Ectodermal cell (in vitro differentiated cells): ENCODE measurements around the gene PREX1.
"Not testable (repeated sequence)": the region's sequence is repeated elsewhere in the genome, so short reads cannot be mapped to it uniquely, and the experiment has no call there.

Experiments used
- H3K27ac ChIP-seq: 2 replicates; pipeline ENCODE4 v1.7.0; 2013; ENCODE audit warnings: mild to moderate bottlenecking, low read depth, low read length; ENCODE audit not compliant: insufficient read depth, poor library complexity, severe bottlenecking
- H3K27me3 ChIP-seq: 2 replicates; pipeline ENCODE4 v1.7.0; 2013; ENCODE audit warnings: mild to moderate bottlenecking, low read length; ENCODE audit not compliant: insufficient read depth, control insufficient read depth, poor library complexity, severe bottlenecking
- H3K36me3 ChIP-seq: one replicate; pipeline ENCODE4 v1.7.0; 2013; ENCODE audit warnings: low read length; ENCODE audit not compliant: control insufficient read depth, insufficient read depth
- H3K4me1 ChIP-seq: one replicate; pipeline ENCODE4 v1.7.0; 2013; ENCODE audit warnings: low read length; ENCODE audit not compliant: control insufficient read depth, insufficient read depth
- H3K4me3 ChIP-seq: 2 replicates; pipeline ENCODE4 v1.7.0; 2013; ENCODE audit warnings: low read depth, low read length, control low read depth; ENCODE audit not compliant: insufficient read depth
- H3K9me3 ChIP-seq: 2 replicates; pipeline ENCODE4 v1.7.0; 2013; ENCODE audit warnings: mild to moderate bottlenecking, low read length, moderate library complexity; ENCODE audit not compliant: control insufficient read depth
- WGBS, 2 experiments: methylation state at CpG; one replicate each; pipeline ENCODE4 v1.1.7; 2013; ENCODE audit warnings: missing lambda C conversion rate in 2 of 2; 5-methylcytosine and 5-hydroxymethylcytosine counted together

PREX1 gene

DNA sequence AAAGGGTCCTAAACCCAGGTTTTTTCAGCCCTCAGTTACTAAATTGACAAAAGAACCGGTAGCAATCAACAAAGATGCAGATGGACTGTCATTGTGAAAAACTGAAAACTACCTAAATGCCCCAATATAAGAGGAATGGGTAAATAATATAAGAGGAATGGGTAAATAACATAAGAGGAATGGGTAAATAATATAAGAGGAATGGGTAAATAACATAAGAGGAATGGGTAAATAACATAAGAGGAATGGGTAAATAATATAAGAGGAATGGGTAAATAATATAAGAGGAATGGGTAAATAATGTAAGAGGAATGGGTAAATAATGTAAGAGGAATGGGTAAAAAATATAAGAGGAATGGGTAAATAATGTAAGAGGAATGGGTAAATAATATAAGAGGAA lies 15.7 kb downstream of the PREX1 start:
- H3K4me1 ChIP-seq, H3K27me3 ChIP-seq, H3K36me3 ChIP-seq, H3K9me3 ChIP-seq, H3K4me3 ChIP-seq, H3K27ac ChIP-seq: not testable (repeated sequence)
- 90 to 95% methylated on average over 1 of the region's 1 CpG for WGBS, 2 experiments

- Histone ChIP-seq H3K9me3 (peaks cover 2% of the 10 kb centered on the region), H3K27ac (no peak overlapping the region), H3K36me3 (no peaks in the 10 kb centered on the region), H3K27me3 (no peaks in the 10 kb centered on the region), H3K4me1 (peaks cover 4% of the 10 kb centered on the region), H3K4me3 (no peak overlapping the region)
- WGBS, 2 experiments = 89 to 94% methylated on average over 5 of the region's 5 CpGs
Observed at GRCh38 chr20:48809673-48810072, 18.1 kb downstream of the PREX1 start.

- Histone ChIP-seq H3K27me3 (no peaks in the 10 kb centered on the region), H3K4me3 (no peak overlapping the region), H3K9me3 (peaks cover 2% of the 10 kb centered on the region), H3K4me1 (peaks cover 4% of the 10 kb centered on the region), H3K36me3 (no peaks in the 10 kb centered on the region), H3K27ac (no peak overlapping the region)
- WGBS, 2 experiments = 89 to 93% methylated on average over 10 of the region's 10 CpGs
Observed at GRCh38 chr20:48808382-48809034, 19.3 kb downstream of the PREX1 start.

DNA sequence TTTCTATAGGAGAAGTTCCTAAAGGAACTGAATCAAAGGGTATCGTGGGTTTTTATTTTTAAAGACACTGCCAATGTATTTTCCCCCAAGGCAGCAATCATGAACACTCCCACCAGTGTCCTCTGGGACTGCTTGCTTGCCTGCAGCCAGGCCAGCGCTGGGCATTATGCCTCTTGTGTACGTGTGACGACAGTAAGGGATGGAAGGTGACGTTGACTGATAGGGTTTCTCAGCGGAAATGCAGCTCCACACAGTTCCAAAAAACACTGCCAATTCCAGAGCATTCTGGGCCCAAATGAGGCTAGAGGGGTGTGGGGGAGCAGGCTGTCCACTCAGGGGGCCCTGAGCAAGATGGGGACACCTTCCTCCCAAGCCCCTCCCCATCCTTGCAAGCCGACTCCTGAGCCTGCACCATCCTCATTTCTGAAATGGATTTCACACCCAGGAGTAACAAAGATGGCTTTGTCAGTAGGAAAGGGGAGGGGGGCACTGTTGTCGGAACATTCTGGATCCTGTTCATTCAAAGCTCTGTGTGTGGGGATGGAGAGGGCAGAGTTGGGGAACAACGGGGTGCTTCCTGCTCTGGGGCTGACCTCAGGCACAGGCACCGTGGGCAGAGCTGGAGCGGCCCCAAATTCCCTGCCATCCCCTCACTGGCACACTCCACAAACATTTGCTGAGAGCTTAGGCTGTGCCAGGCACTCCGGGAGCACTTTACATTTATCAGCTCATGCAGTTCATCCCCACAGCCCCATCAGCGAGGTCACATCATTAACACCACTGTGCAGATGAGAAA lies 20.0 kb downstream of the PREX1 start:
- Histone ChIP-seq H3K4me1 (peaks cover 4% of the 10 kb centered on the region), H3K9me3 (peaks cover 2% of the 10 kb centered on the region), H3K27me3 (no peaks in the 10 kb centered on the region), H3K27ac (peak overlapping the region; percentile 8), H3K4me3 (no peak overlapping the region), H3K36me3 (no peaks in the 10 kb centered on the region)
- WGBS, 2 experiments = 92% methylated on average over 13 of the region's 13 CpGs

GRCh38 chr20:48807051-48807450 lies 20.7 kb downstream of the PREX1 start:
- Histone ChIP-seq H3K9me3 (peaks cover 2% of the 10 kb centered on the region), H3K36me3 (no peaks in the 10 kb centered on the region), H3K27me3 (no peaks in the 10 kb centered on the region), H3K4me3 (no peak overlapping the region), H3K27ac (no peak overlapping the region), H3K4me1 (peaks cover 4% of the 10 kb centered on the region)
- 94 to 98% methylated on average over 1 of the region's 1 CpG for WGBS, 2 experiments

DNA sequence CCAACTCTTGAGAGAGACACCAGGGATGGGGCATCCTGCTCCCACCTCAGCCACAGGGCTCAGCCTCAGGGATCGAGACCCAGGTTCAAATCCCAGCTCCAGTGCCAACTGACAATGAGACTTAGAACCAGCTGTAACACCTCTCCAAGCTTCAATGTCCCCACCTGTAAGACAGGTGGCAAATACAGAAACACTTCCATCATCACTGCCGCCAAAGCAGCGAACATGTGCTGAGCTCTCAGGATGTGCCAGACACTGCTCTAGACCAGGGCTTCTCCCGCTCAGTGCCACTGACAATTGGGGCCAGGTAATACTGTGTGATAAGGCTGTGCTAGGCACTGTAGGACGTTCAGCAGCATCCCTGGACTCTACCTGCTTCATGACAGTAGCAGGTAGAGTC lies 22.1 kb downstream of the PREX1 start:
- H3K9me3 ChIP-seq = peaks cover 2% of the 10 kb centered on the region
- no peaks in the 10 kb centered on the region for H3K27me3 ChIP-seq
- H3K4me1 ChIP-seq = peaks cover 4% of the 10 kb centered on the region
- H3K36me3 ChIP-seq = no peaks in the 10 kb centered on the region
- 93 to 95% methylated on average over 5 of the region's 5 CpGs for WGBS, 2 experiments
- no peak overlapping the region for H3K27ac ChIP-seq
- no peak overlapping the region for H3K4me3 ChIP-seq

GRCh38 chr20:48805286-48805685 lies 22.5 kb downstream of the PREX1 start:
- no peaks in the 10 kb centered on the region for H3K27me3 ChIP-seq
- no peak overlapping the region for H3K27ac ChIP-seq
- peaks cover 2% of the 10 kb centered on the region for H3K9me3 ChIP-seq
- WGBS, 2 experiments = 94 to 95% methylated on average over 8 of the region's 8 CpGs
- peaks cover 4% of the 10 kb centered on the region for H3K4me1 ChIP-seq
- no peak overlapping the region for H3K4me3 ChIP-seq
- H3K36me3 ChIP-seq = no peaks in the 10 kb centered on the region

DNA sequence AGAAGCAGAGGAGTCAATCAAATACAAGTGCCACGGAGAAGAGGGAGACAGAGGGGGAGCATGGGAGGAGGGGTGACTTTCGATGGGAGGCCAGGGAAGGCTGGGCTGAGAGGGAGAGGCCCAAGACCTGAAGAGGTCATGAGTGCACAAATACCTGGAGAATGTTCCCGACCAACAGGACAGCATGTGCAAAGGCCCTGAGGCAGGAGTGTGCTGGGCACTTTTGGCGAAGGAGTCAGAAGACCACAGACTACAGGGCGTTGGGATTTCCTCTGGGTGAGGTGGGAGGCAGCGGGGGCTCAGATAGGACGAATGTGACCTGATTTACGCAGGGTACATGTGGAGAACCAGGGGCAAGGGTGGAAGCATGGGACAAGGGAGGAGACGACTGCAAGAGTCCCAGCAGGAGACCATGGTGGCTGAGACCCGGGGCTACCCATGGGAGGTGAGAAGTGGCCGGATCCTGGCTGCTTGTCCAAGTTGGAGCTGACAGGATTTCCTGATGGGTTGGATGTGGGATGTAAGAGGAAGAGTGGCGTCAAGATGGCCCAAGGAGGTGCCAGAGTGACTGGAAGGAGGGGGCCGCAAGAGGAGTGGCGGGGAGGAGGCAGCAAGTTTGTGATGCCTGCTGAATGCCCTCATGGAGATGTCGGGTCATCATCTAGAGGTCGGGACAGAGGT lies 23.4 kb downstream of the PREX1 start:
- no peaks in the 10 kb centered on the region for H3K36me3 ChIP-seq
- H3K27ac ChIP-seq = no peak overlapping the region
- H3K4me1 ChIP-seq = peaks cover 8% of the 10 kb centered on the region
- no peak overlapping the region for H3K4me3 ChIP-seq
- no peaks in the 10 kb centered on the region for H3K27me3 ChIP-seq
- 94 to 95% methylated on average over 16 of the region's 16 CpGs for WGBS, 2 experiments
- H3K9me3 ChIP-seq = peaks cover 2% of the 10 kb centered on the region

GRCh38 chr20:48803176-48804053 lies 24.4 kb downstream of the PREX1 start:
- Histone ChIP-seq H3K4me1 (peaks cover 10% of the 10 kb centered on the region), H3K27ac (no peak overlapping the region), H3K36me3 (no peaks in the 10 kb centered on the region), H3K27me3 (no peaks in the 10 kb centered on the region), H3K9me3 (peaks cover 2% of the 10 kb centered on the region), H3K4me3 (no peak overlapping the region)
- WGBS, 2 experiments = 90 to 91% methylated on average over 10 of the region's 10 CpGs
